ENCODE data around the gene GPR39.
"Not testable (repeated sequence)": the region's sequence is repeated elsewhere in the genome, so short reads cannot be mapped to it uniquely, and the experiment has no call there.

Gene GPR39
- 0 reads per million in 2 donors for total RNA-seq

- DNase-seq: no peak
These were observed at the start of gene GPR39 for GRCh38 chr2:132416723-132417395. Gene GPR39 (plus strand): TSS chr2:132416805.

GRCh38 chr2:132368191-132368590, 48.4 kb upstream of the GPR39 start:
- DNase-seq: no peak

GRCh38 chr2:132372276-132372675, 44.3 kb upstream of the GPR39 start:
- DNase-seq: no peak

- DNase-seq: no peak
These were observed 43.0 kb upstream of the GPR39 start for GRCh38 chr2:132373391-132374135.

GRCh38 chr2:132374151-132374550, 42.5 kb upstream of the GPR39 start:
- DNase-seq: no peak

GRCh38 chr2:132374551-132374950, 42.1 kb upstream of the GPR39 start:
- DNase-seq: no peak

GRCh38 chr2:132374961-132375360, 41.6 kb upstream of the GPR39 start:
- DNase-seq: no peak

GRCh38 chr2:132381376-132381775, 35.2 kb upstream of the GPR39 start:
- no peak for DNase-seq

- DNase-seq: no peak
These were observed 32.6 kb upstream of the GPR39 start for GRCh38 chr2:132383956-132384355.

GRCh38 chr2:132384491-132385151, 32.0 kb upstream of the GPR39 start:
- DNase-seq: no peak

GRCh38 chr2:132387126-132387525, 29.5 kb upstream of the GPR39 start:
- DNase-seq: no peak

- no peak for DNase-seq
These were observed 26.5 kb upstream of the GPR39 start for GRCh38 chr2:132390076-132390475.

- no peak for DNase-seq
These were observed 25.2 kb upstream of the GPR39 start for GRCh38 chr2:132391378-132391777.

GRCh38 chr2:132392221-132392620, 24.4 kb upstream of the GPR39 start:
- no peak for DNase-seq

GRCh38 chr2:132392879-132393278, 23.7 kb upstream of the GPR39 start:
- DNase-seq: no peak

- DNase-seq: not testable (repeated sequence)
These were observed 19.6 kb upstream of the GPR39 start for GRCh38 chr2:132397042-132397441.

- DNase-seq: no peak
These were observed 16.3 kb upstream of the GPR39 start for GRCh38 chr2:132400169-132400900.

- DNase-seq: no peak
These were observed 15.7 kb upstream of the GPR39 start for GRCh38 chr2:132400901-132401240.

- DNase-seq: no peak
These were observed 15.3 kb upstream of the GPR39 start for GRCh38 chr2:132401326-132401725.

- DNase-seq: no peak
These were observed 13.5 kb upstream of the GPR39 start for GRCh38 chr2:132403146-132403545.

GRCh38 chr2:132404056-132404455, 12.5 kb upstream of the GPR39 start:
- no peak for DNase-seq

GRCh38 chr2:132407784-132408183, 8.8 kb upstream of the GPR39 start:
- no peak for DNase-seq

GRCh38 chr2:132412021-132412420, 4.6 kb upstream of the GPR39 start:
- no peak for DNase-seq
